SU-DHL-6 (cell line): ENCODE measurements around the gene MAP2K7.

Experiments used
- H2AFZ ChIP-seq: fragments of 200-600 bp; sonication (generic); 2 replicates; pipeline ENCODE4 v1.6.1; 2014; ENCODE audit warnings: low read depth, mild to moderate bottlenecking, moderate library complexity, mixed read lengths, antibody characterized with exemption, low read length; ENCODE audit not compliant: severe bottlenecking
- H3F3A ChIP-seq: fragments of 200-600 bp; shearing (Covaris generic); 2 replicates; pipeline ENCODE4 v1.6.0; 2016; ENCODE audit warnings: antibody characterized with exemption, mild to moderate bottlenecking; ENCODE audit not compliant: insufficient read depth
- H3K27ac ChIP-seq: fragments of 200-600 bp; sonication (generic); 2 replicates; pipeline ENCODE4 v1.5.1; 2016; ENCODE audit warnings: low read depth, mild to moderate bottlenecking, low read length, moderate library complexity, mixed read lengths
- H3K27me3 ChIP-seq: fragments of 200-600 bp; sonication (generic), shearing (Covaris generic); 2 replicates; pipeline ENCODE4 v1.6.0; 2014; ENCODE audit warnings: mild to moderate bottlenecking, low read length
- H3K36me3 ChIP-seq: fragments of 200-600 bp; sonication (generic); 2 replicates; pipeline ENCODE4 v1.6.1; 2014; ENCODE audit warnings: mild to moderate bottlenecking, low read length, mixed read lengths
- H3K4me2 ChIP-seq: fragments of 300-600, 200-600 bp; shearing (Covaris generic), sonication (generic); 2 replicates; pipeline ENCODE4 v1.6.0; 2014; ENCODE audit warnings: low read length, low read depth, mild to moderate bottlenecking; ENCODE audit not compliant: poor library complexity, severe bottlenecking
- H3K4me3 ChIP-seq: fragments of 200-600 bp; sonication (generic); 2 replicates; pipeline ENCODE4 v1.5.1; 2014; ENCODE audit warnings: antibody characterized with exemption, low read length, mild to moderate bottlenecking, mixed read lengths; ENCODE audit not compliant: insufficient read depth, poor library complexity, severe bottlenecking
- H3K79me2 ChIP-seq: fragments of 200-600 bp; sonication (generic); 2 replicates; pipeline ENCODE4 v1.6.1; 2014; ENCODE audit warnings: mild to moderate bottlenecking, low read length, moderate library complexity; ENCODE audit not compliant: insufficient read depth
- H3K9ac ChIP-seq: fragments of 200-600 bp; sonication (generic); 2 replicates; pipeline ENCODE4 v1.7.0; 2014; ENCODE audit warnings: mild to moderate bottlenecking, low read length
- H3K9me2 ChIP-seq: fragments of 200-600 bp; sonication (generic); replicated peaks from 2 replicates; pipeline ENCODE4 v1.6.1; 2014; ENCODE audit warnings: low read length; ENCODE audit not compliant: insufficient read depth
- H3K9me3 ChIP-seq: fragments of 200-600 bp; sonication (generic); 2 replicates; pipeline ENCODE4 v1.6.1; 2014; ENCODE audit warnings: low read length, mixed read lengths; ENCODE audit not compliant: insufficient read depth
- H4K20me1 ChIP-seq: fragments of 200-600 bp; sonication (generic); 2 replicates; pipeline ENCODE4 v1.6.1; 2014; ENCODE audit warnings: low read depth, mild to moderate bottlenecking, antibody characterized with exemption, low read length, moderate library complexity, mixed read lengths
- CTCF ChIP-seq: fragments of 200-600 bp; sonication (generic); IDR thresholded peaks from one replicate; pipeline ENCODE4 v1.5.1; 2017; ENCODE audit warnings: antibody characterized with exemption, mild to moderate bottlenecking, low read length, moderate library complexity; ENCODE audit not compliant: insufficient read depth, poor library complexity, severe bottlenecking
- EZH2phosphoT487 ChIP-seq: fragments of 200-600 bp; sonication (generic), shearing (Covaris generic); conservative IDR thresholded peaks from 2 replicates; pipeline ENCODE4 v1.6.1; 2018; ENCODE audit warnings: mild to moderate bottlenecking, antibody characterized with exemption, low read length, moderate library complexity, mixed read lengths

The MAP2K7 gene

GRCh38 chr19:7879111-7879807 is 24.4 kb upstream of the MAP2K7 start:
- H3K4me3 ChIP-seq: no peak overlapping the region
- no peak overlapping the region for H2AFZ ChIP-seq
- TF ChIP-seq EZH2phosphoT487 (no peak), CTCF (no peak)
- H3K27me3 ChIP-seq: no peaks in the 10 kb centered on the region
- H3K36me3 ChIP-seq: no peaks in the 10 kb centered on the region
- H3K9me2 ChIP-seq: no peaks in the 10 kb centered on the region
- H3K79me2 ChIP-seq: no peaks in the 10 kb centered on the region
- no peaks in the 10 kb centered on the region for H3F3A ChIP-seq
- no peaks in the 10 kb centered on the region for H4K20me1 ChIP-seq
- no peak overlapping the region for H3K4me2 ChIP-seq
- H3K9ac ChIP-seq: no peak overlapping the region
- H3K9me3 ChIP-seq: no peaks in the 10 kb centered on the region
- no peak overlapping the region for H3K27ac ChIP-seq

- no peak overlapping the region for H3K9ac ChIP-seq
- no peaks in the 10 kb centered on the region for H3K27me3 ChIP-seq
- no peak overlapping the region for H3K4me2 ChIP-seq
- H3F3A ChIP-seq: no peaks in the 10 kb centered on the region
- no peak overlapping the region for H2AFZ ChIP-seq
- TF ChIP-seq CTCF (no peak), EZH2phosphoT487 (no peak)
- no peaks in the 10 kb centered on the region for H3K79me2 ChIP-seq
- H3K36me3 ChIP-seq: no peaks in the 10 kb centered on the region
- H3K9me3 ChIP-seq: no peaks in the 10 kb centered on the region
- H4K20me1 ChIP-seq: no peaks in the 10 kb centered on the region
- H3K27ac ChIP-seq: no peak overlapping the region
- H3K9me2 ChIP-seq: no peaks in the 10 kb centered on the region
- H3K4me3 ChIP-seq: no peak overlapping the region
Observed at GRCh38 chr19:7879836-7880235, 23.8 kb upstream of the MAP2K7 start.

- no peaks in the 10 kb centered on the region for H3K36me3 ChIP-seq
- no peak for TF ChIP-seq EZH2phosphoT487
- TF ChIP-seq CTCF: no peak
- H3K79me2 ChIP-seq: no peaks in the 10 kb centered on the region
- H3K9me2 ChIP-seq: no peaks in the 10 kb centered on the region
- H3K4me2 ChIP-seq: no peak overlapping the region
- no peak overlapping the region for H2AFZ ChIP-seq
- no peaks in the 10 kb centered on the region for H3F3A ChIP-seq
- H3K9me3 ChIP-seq: no peaks in the 10 kb centered on the region
- H3K27ac ChIP-seq: no peak overlapping the region
- H3K4me3 ChIP-seq: no peak overlapping the region
- no peak overlapping the region for H3K9ac ChIP-seq
- H4K20me1 ChIP-seq: no peaks in the 10 kb centered on the region
- H3K27me3 ChIP-seq: no peaks in the 10 kb centered on the region
Observed at GRCh38 chr19:7881910-7882309, 21.8 kb upstream of the MAP2K7 start.
